Posterior cingulate gyrus (tissue), 11 donors: ENCODE data around the gene PCDHGB5.
A peak's percentile ranks its signal among the peaks of the same experiment; 100 is the strongest.
"Not testable (repeated sequence)": the region's sequence is repeated elsewhere in the genome, so short reads cannot be mapped to it uniquely, and the experiment has no call there.

Source experiments
- DNase-seq, 10 donors: peaks; one replicate each; pipeline versions ENCODE4 v3.0.0 to v3.0.0-alpha.2; 2020 to 2021; ENCODE audit warnings: mixed read lengths in 3 of 10
- intact Hi-C: fragments of 100-400 bp; cut with DNase I; formaldehyde crosslinking; loops from one replicate; pipeline ENCODE4 v1.15.1; 2023

Gene PCDHGB5

GRCh38 chr5:141397756-141398551, at the start of gene PCDHGB5:
TSS of gene PCDHGB5 (plus strand) at chr5:141397947. CDS start at chr5:141398128, 181 bp downstream.
- DNase-seq, intact Hi-C loops: not testable (repeated sequence)

- intact Hi-C loops: no loop called here
- DNase-seq: peak in 3 of 10 donors; percentile 33 to 35 (median 33)
These were observed 47.7 kb upstream of the PCDHGB5 start, which contains the start of gene PCDHGB1 for GRCh38 chr5:141349917-141350619. TSS of gene PCDHGB1 (plus strand) at chr5:141350099. CDS start at chr5:141350261, 162 bp downstream.

GRCh38 chr5:141351591-141351990, 46.2 kb upstream of the PCDHGB5 start:
- intact Hi-C loops: no loop called here
- no peak for DNase-seq

GRCh38 chr5:141354900-141355469, 42.8 kb upstream of the PCDHGB5 start, which contains the start of gene PCDHGA4:
TSS of gene PCDHGA4 (plus strand) at chr5:141355021. CDS start at chr5:141355108, 87 bp downstream.
- DNase-seq: no peak
- intact Hi-C loops: no loop called here

GRCh38 chr5:141355641-141356040, 42.1 kb upstream of the PCDHGB5 start:
- intact Hi-C loops: no loop called here
- DNase-seq: peak in 1 of 10 donors; percentile 52

GRCh38 chr5:141356133-141356532, 41.6 kb upstream of the PCDHGB5 start:
- DNase-seq: peak in 1 of 10 donors; percentile 41
- intact Hi-C loops: no loop called here

- intact Hi-C loops: no loop called here
- peak in 1 of 10 donors; percentile 77 for DNase-seq
These were observed 40.8 kb upstream of the PCDHGB5 start for GRCh38 chr5:141356950-141357349.

GRCh38 chr5:141359790-141360426, 37.8 kb upstream of the PCDHGB5 start, which contains the start of gene PCDHGB2:
TSS of gene PCDHGB2 (plus strand) at chr5:141359994. CDS start at chr5:141360136, 142 bp downstream.
- no peak for DNase-seq
- intact Hi-C loops: no loop called here

GRCh38 chr5:141360685-141361084, 37.1 kb upstream of the PCDHGB5 start:
- intact Hi-C loops: no loop called here
- DNase-seq: no peak

GRCh38 chr5:141362719-141363118, 35.0 kb upstream of the PCDHGB5 start:
- intact Hi-C loops: no loop called here
- no peak for DNase-seq

- peak in 1 of 10 donors; percentile 55 for DNase-seq
- intact Hi-C loops: no loop called here
These were observed 33.6 kb upstream of the PCDHGB5 start, which contains the start of gene PCDHGA5 for GRCh38 chr5:141363952-141364660. TSS of gene PCDHGA5 (plus strand) at chr5:141364162. CDS start at chr5:141364331, 169 bp downstream.

- intact Hi-C loops: no loop called here
- DNase-seq: peak in 1 of 10 donors; percentile 77
These were observed 31.5 kb upstream of the PCDHGB5 start for GRCh38 chr5:141366016-141366896.

GRCh38 chr5:141369994-141370848, 27.5 kb upstream of the PCDHGB5 start, which contains the start of gene PCDHGB3:
TSS of gene PCDHGB3 (plus strand) at chr5:141370242. CDS start at chr5:141370395, 153 bp downstream.
- no peak for DNase-seq
- intact Hi-C loops: no loop called here

- intact Hi-C loops: no loop called here
- DNase-seq: no peak
These were observed 25.9 kb upstream of the PCDHGB5 start for GRCh38 chr5:141371572-141372475.

GRCh38 chr5:141373673-141374317, 24.0 kb upstream of the PCDHGB5 start, which contains the start of gene PCDHGA6:
TSS of gene PCDHGA6 (plus strand) at chr5:141373891. CDS start at chr5:141374084, 193 bp downstream.
- DNase-seq: no peak
- intact Hi-C loops: no loop called here

- intact Hi-C loops: no loop called here
- DNase-seq: no peak
These were observed 23.1 kb upstream of the PCDHGB5 start for GRCh38 chr5:141374627-141375026.
